DOHH2 (cell line): Measurements from ENCODE around the gene LIPI.
"Not testable (repeated sequence)": the region's sequence is repeated elsewhere in the genome, so short reads cannot be mapped to it uniquely, and the experiment has no call there.

Source experiments
- EZH2phosphoT487 ChIP-seq: fragments of 200-600 bp; sonication (generic); IDR thresholded peaks from 2 replicates; pipeline ENCODE4 v1.6.1; 2017; ENCODE audit warnings: borderline replicate concordance, mild to moderate bottlenecking, antibody characterized with exemption, low read length, moderate library complexity, mixed read lengths
- TF ChIP-seq, protein P1 (sequence below): fragments of 200-600 bp; sonication (generic); IDR thresholded peaks from one replicate; pipeline ENCODE4 v1.5.1; 2014; ENCODE audit warnings: antibody characterized with exemption, mild to moderate bottlenecking, low read depth, low read length; ENCODE audit not compliant: poor library complexity, severe bottlenecking

DNA sequence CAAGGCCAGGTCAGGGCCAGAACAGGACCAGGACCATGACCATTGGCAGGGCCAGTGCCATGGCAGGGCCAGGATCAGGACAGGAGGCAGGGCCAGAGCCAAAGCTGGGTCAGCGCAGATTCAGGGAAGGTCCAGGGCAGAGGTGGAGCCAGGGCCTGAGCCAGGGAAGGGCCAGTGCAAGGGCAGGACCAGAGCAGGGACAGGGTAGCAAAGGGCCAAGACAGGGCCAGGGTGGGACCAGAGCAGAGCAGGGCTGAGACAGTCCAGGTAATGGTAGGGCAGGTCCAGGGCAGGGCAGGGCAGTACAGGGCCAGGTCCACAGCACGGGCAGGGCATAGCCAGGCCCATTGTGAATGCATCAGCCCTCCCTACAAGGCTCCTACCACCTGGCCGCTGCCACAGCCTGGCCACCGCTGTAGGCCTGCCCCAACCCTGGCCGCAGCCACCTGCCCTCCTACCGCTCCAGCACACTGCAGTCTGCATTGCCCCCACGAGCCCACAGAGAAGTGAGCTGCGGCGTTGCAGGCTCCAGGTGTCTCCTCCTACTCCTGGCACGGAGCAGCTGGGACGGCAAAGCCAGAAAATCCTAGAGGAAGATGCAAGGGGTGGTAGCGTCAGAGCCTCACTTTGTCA is 151.6 kb downstream of the LIPI start:
- TF ChIP-seq, protein P1, sequence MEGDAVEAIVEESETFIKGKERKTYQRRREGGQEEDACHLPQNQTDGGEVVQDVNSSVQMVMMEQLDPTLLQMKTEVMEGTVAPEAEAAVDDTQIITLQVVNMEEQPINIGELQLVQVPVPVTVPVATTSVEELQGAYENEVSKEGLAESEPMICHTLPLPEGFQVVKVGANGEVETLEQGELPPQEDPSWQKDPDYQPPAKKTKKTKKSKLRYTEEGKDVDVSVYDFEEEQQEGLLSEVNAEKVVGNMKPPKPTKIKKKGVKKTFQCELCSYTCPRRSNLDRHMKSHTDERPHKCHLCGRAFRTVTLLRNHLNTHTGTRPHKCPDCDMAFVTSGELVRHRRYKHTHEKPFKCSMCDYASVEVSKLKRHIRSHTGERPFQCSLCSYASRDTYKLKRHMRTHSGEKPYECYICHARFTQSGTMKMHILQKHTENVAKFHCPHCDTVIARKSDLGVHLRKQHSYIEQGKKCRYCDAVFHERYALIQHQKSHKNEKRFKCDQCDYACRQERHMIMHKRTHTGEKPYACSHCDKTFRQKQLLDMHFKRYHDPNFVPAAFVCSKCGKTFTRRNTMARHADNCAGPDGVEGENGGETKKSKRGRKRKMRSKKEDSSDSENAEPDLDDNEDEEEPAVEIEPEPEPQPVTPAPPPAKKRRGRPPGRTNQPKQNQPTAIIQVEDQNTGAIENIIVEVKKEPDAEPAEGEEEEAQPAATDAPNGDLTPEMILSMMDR: not testable (repeated sequence)
- not testable (repeated sequence) for TF ChIP-seq EZH2phosphoT487
